ENCODE data around the gene LPP. TPM values are rescaled to one million over a fixed set of nuclear protein-coding genes. Genes with fewer than 3 reads are reported as not detected.

LPP gene
- total and polyA plus RNA-seq, 9 of the 15 experiments (the other 6 are each of a cell fraction or from before 2014, with no cell fraction given) = 0.07 to 0.18 TPM; not detected in 7

- TF ChIP-seq RAD21 (CRISPR knock-in tag; conservative IDR thresholded peaks at IDR 0.05 in 1 of 2, IDR thresholded peaks at IDR 0.05 in 1 of 2) (no peak), BCOR (IDR thresholded peaks at IDR 0.05) (no peak), MTA2 (IDR thresholded peaks at IDR 0.05; ENCODE audit: low read depth) (no peak), PHF20 (IDR thresholded peaks at IDR 0.05; ENCODE audit: partially characterized antibody) (no peak), SAFB2 (IDR thresholded peaks at IDR 0.05; ENCODE audit: borderline replicate concordance, low read depth, low read length, severe bottlenecking) (no peak), PTRF (tag; IDR thresholded peaks at IDR 0.05) (no peak), KDM5B (IDR thresholded peaks at IDR 0.05; ENCODE audit: insufficient replicate concordance, low read depth, low read length) (no peak), PTTG1 (tag; IDR thresholded peaks at IDR 0.05; ENCODE audit: low read depth) (no peak)
Measured at GRCh38 chr3:188905547-188905946, 751.6 kb downstream of the LPP start (continued).

- intact Hi-C loops (cut with micrococcal nuclease) = no loop called here
- no peak overlapping the region for H2AFZ ChIP-seq (ENCODE audit: low read depth, low read length)
- CTCF ChIA-PET (ENCODE audit: low intra/inter-chr PET ratio) = no interaction called here
- TF ChIP-seq KDM1A (IDR thresholded peaks at IDR 0.05) (no peak), KLF10 (CRISPR knock-in tag; IDR thresholded peaks at IDR 0.05) (no peak), RBBP5 (IDR thresholded peaks at IDR 0.05; ENCODE audit: borderline replicate concordance, insufficient read depth, low read length, poor library complexity, severe bottlenecking) (no peak), FOXP1 (CRISPR knock-in tag; IDR thresholded peaks at IDR 0.05) (no peak), SREBF2 (CRISPR knock-in tag; IDR thresholded peaks at IDR 0.05) (no peak), ZSCAN32 (CRISPR knock-in tag; IDR thresholded peaks at IDR 0.05) (no peak), HIVEP1 (CRISPR knock-in tag; IDR thresholded peaks at IDR 0.05) (no peak), NFRKB (IDR thresholded peaks at IDR 0.05; ENCODE audit: low read depth) (no peak), ZNF24 (IDR thresholded peaks at IDR 0.05) (no peak), KLF16 (IDR thresholded peaks at IDR 0.05) (no peak), SMARCE1 (IDR thresholded peaks at IDR 0.05) (no peak), ZBTB5 (IDR thresholded peaks at IDR 0.05) (no peak), MAFF (IDR thresholded peaks at IDR 0.05; ENCODE audit: low read length) (no peak), ZFP1 (CRISPR knock-in tag; IDR thresholded peaks at IDR 0.05) (no peak), ZKSCAN8 (CRISPR knock-in tag; IDR thresholded peaks at IDR 0.05) (no peak), RBM14 (IDR thresholded peaks at IDR 0.05; ENCODE audit: borderline replicate concordance, insufficient read depth, low read depth, low read length) (no peak)
Measured at GRCh38 chr3:188906236-188906635, 752.3 kb downstream of the LPP start.

More at GRCh38 chr3:188906236-188906635, 752.3 kb downstream of the LPP start:
- Histone ChIP-seq H3K27me3 (ENCODE audit: control insufficient read depth in 2 of 2, insufficient read depth in 2 of 2, low read length in 2 of 2) (no peaks in the 10 kb centered on the region), H3K4me2 (ENCODE audit: insufficient read depth, low read length) (no peak overlapping the region), H3K36me3 (ENCODE audit: control insufficient read depth, insufficient read depth, low read length) (no peaks in the 10 kb centered on the region), H3K4me3 (no peak overlapping the region), H3K79me2 (ENCODE audit: control insufficient read depth, insufficient read depth, low read length) (no peaks in the 10 kb centered on the region), H4K20me1 (replicated peaks; ENCODE audit: control insufficient read depth, insufficient read depth, low read length) (no peaks in the 10 kb centered on the region), H3K4me1 (replicated peaks in 1 of 2; ENCODE audit: control insufficient read depth in 2 of 2, insufficient read depth in 2 of 2, low read length in 2 of 2) (no peaks in the 10 kb centered on the region), H3K9ac (ENCODE audit: insufficient read depth in 1 of 2, low read depth in 2 of 2, low read length in 2 of 2) (no peak overlapping the region), H3K9me1 (ENCODE audit: control insufficient read depth, insufficient read depth, low read length) (no peaks in the 10 kb centered on the region), H3K9me3 (replicated peaks; ENCODE audit: control insufficient read depth, insufficient read depth, low read depth, low read length) (0 out of 2 replicates have a peak, but pooled peaks cover 1% of the 10 kb centered on the region), H3K27ac (ENCODE audit: extremely low read depth, low read depth, low read length) (no peak overlapping the region)
- FAIRE-seq (no peak), ATAC-seq (no peak), DNase-seq (ENCODE audit: extremely low read depth in 1 of 4, low spot score in 3 of 4) (no peak)
- POLR2A ChIA-PET = no interaction called here
- WGBS (ENCODE audit: insufficient coverage, low coverage, missing lambda C conversion rate) = 0% methylated on average over 7 of the region's 7 CpGs
- in situ Hi-C loops (cut with MboI) = no loop called here
- no TSS peak for BruUV-seq (replicated peaks)

All from K562 (cell line).